Measurements from ENCODE around the gene NSUN2. TPM values are rescaled to one million over a fixed set of nuclear protein-coding genes. Genes with fewer than 3 reads are reported as not detected.

NSUN2 gene
- total and polyA plus RNA-seq, 2 of the 4 experiments (the other 2 are of a cell fraction) = 51.1 to 61.1 TPM

GRCh38 chr5:6574537-6575245 is 58.2 kb downstream of the NSUN2 start:
- dilution Hi-C loops (cut with HindIII; ENCODE audit: low sequenced_read_pairs, unreplicated experiment) = no loop called here
- H3K56ac ChIP-seq (ENCODE audit: extremely low read depth, insufficient read depth, low read length) = no peak overlapping the region
- H3K79me1 ChIP-seq (ENCODE audit: low read depth in 1 of 2, low read length in 2 of 2) = no peaks in the 10 kb centered on the region
- DNase-seq = no peak
- H3K9me3 ChIP-seq (ENCODE audit: control insufficient read depth, insufficient read depth, low read length) = no peaks in the 10 kb centered on the region
- ChIA-PET POLR2A (ENCODE audit: unreplicated experiment) (no interaction called here), CTCF (no interaction called here)
- H2AFZ ChIP-seq (replicated peaks; ENCODE audit: low read length, poor library complexity) = no peak overlapping the region
- no peak overlapping the region for H4K8ac ChIP-seq (ENCODE audit: low read depth in 2 of 2, low read length in 2 of 2)
- no TSS peak for BruUV-seq (replicated peaks)
- H3K4me1 ChIP-seq (ENCODE audit: control insufficient read depth, insufficient read depth, low read length) = no peaks in the 10 kb centered on the region
- peaks cover 5% of the 10 kb centered on the region; the same call in 1 of the 2 replicates for H3K27me3 ChIP-seq (ENCODE audit: control insufficient read depth, insufficient read depth, low read length)
- no peak overlapping the region for H4K91ac ChIP-seq (ENCODE audit: insufficient read depth, low read depth, low read length)
- WGBS, 2 experiments (ENCODE audit: extremely low coverage in 2 of 2, insufficient read length in 1 of 2) = 59% methylated on average over 3 of the region's 12 CpGs; no CpG with 5 or more reads in 1 of the 2 experiments
- no peak overlapping the region for H2AK5ac ChIP-seq (ENCODE audit: low read depth, low read length)
- no peak overlapping the region for H3K27ac ChIP-seq (ENCODE audit: insufficient read depth, low read length)
- H3K18ac ChIP-seq (ENCODE audit: low read depth, low read length) = no peak overlapping the region
- intact Hi-C loops (cut with micrococcal nuclease) = no loop called here
- no peak overlapping the region for H3K4me3 ChIP-seq (ENCODE audit: insufficient read depth, low read depth, low read length)
- no peaks in the 10 kb centered on the region for H3K36me3 ChIP-seq (ENCODE audit: control insufficient read depth, insufficient read depth, low read length)
- H3K4ac ChIP-seq (ENCODE audit: low read depth, low read length) = no peak overlapping the region
- H2BK20ac ChIP-seq (ENCODE audit: low read depth, low read length) = no peak overlapping the region
- no peak overlapping the region for H2BK120ac ChIP-seq (ENCODE audit: low read depth, low read length)
- H3K9me1 ChIP-seq (ENCODE audit: insufficient read depth, low read length) = no peaks in the 10 kb centered on the region
- no peak overlapping the region for H2BK5ac ChIP-seq (ENCODE audit: low read depth, low read length, poor library complexity, severe bottlenecking)
- H2AK9ac ChIP-seq (replicated peaks; ENCODE audit: low read depth, low read length, poor library complexity) = no peak overlapping the region
- no peak for TF ChIP-seq MAFK (IDR thresholded peaks at IDR 0.05; ENCODE audit: low read depth, low read length)
- TF ChIP-seq RAD21 (IDR thresholded peaks at IDR 0.05; ENCODE audit: low read length) = no peak
- TF ChIP-seq USF2 (IDR thresholded peaks at IDR 0.05; ENCODE audit: low read depth, low read length) = no peak
- TF ChIP-seq POLR2A (IDR thresholded peaks at IDR 0.05; ENCODE audit: low read depth, low read length) = no peak
- no peak for TF ChIP-seq CEBPB (IDR thresholded peaks at IDR 0.05; ENCODE audit: low read depth, low read length)
- no peak for TF ChIP-seq SMC3 (IDR thresholded peaks at IDR 0.05; ENCODE audit: low read depth, low read length)
- TF ChIP-seq FOS (IDR thresholded peaks at IDR 0.05; ENCODE audit: low read depth, low read length) = no peak
- no peak for TF ChIP-seq CHD1 (IDR thresholded peaks at IDR 0.05; ENCODE audit: low read depth, low read length)
- no peak for TF ChIP-seq MXI1 (IDR thresholded peaks at IDR 0.05; ENCODE audit: borderline replicate concordance, low read depth, low read length)
- no peak for TF ChIP-seq NFE2L2 (IDR thresholded peaks at IDR 0.05; ENCODE audit: low read depth, low read length)
- TF ChIP-seq RCOR1 (IDR thresholded peaks at IDR 0.05; ENCODE audit: insufficient replicate concordance, low read length) = no peak
- TF ChIP-seq MAZ (IDR thresholded peaks at IDR 0.05; ENCODE audit: borderline replicate concordance, low read depth, low read length) = no peak
- no peak for TF ChIP-seq RFX5 (IDR thresholded peaks at IDR 0.05; ENCODE audit: low read depth, low read length)
- no peak for TF ChIP-seq CTCF (conservative IDR thresholded peaks at IDR 0.05; ENCODE audit: low read depth, low read length)
- no peak for TF ChIP-seq ELK1 (IDR thresholded peaks at IDR 0.05; ENCODE audit: borderline replicate concordance, low read depth, low read length)
- TF ChIP-seq BHLHE40 (IDR thresholded peaks at IDR 0.05; ENCODE audit: low read depth, low read length) = no peak
- H3K4me2 ChIP-seq (ENCODE audit: low read depth, low read length) = no peak overlapping the region
- no peak overlapping the region for H3K14ac ChIP-seq (replicated peaks; ENCODE audit: low read depth, low read length)
- H4K20me1 ChIP-seq (ENCODE audit: insufficient read depth, low read length) = no peaks in the 10 kb centered on the region
- in situ Hi-C loops (cut with MboI; ENCODE audit: low sequenced_read_pairs) = loop anchor here (5.0 kb wide), 1 partner anchor 1077 kb away; no protein-coding TSS in a partner anchor
- no peak for ATAC-seq (ENCODE audit: low read depth)
- H2BK15ac ChIP-seq (ENCODE audit: low read depth, low read length) = no peak overlapping the region
- no peak overlapping the region for H3K9ac ChIP-seq (ENCODE audit: low read depth, low read length)
- H3K23ac ChIP-seq (ENCODE audit: low read depth, low read length) = no peak overlapping the region
- no peak overlapping the region for H4K5ac ChIP-seq (ENCODE audit: low read depth, low read length)
